Natural killer cell treated with Interleukin-12 subunit alpha and Interleukin-12 subunit beta and Interleukin-15 and Interleukin-18, amount 100 ng/mL, for 72 hours (primary cell): ENCODE measurements around the gene MEGF11. TPM values are rescaled to one million over a fixed set of nuclear protein-coding genes. Genes with fewer than 3 reads are reported as not detected.

ENCODE experiments used
- ATAC-seq, 2 donors: fragments of 150-1000 bp; cut with Tn5 transposase in 1 of 2; sonication (Bioruptor Pico), chemical (Tn5 transposase) in 1 of 2; 2 replicates each; pipeline ENCODE4 v1.10.0; 2021
- DNase-seq: peaks from one replicate; pipeline ENCODE4 v3.0.0; 2022; ENCODE audit warnings: low spot score
- H3K27ac Mint-ChIP-seq, 2 donors: 1 replicate in 1 of 2; 2 replicates in 1 of 2; pipeline ENCODE4 v1.8.0; 2022; ENCODE audit warnings: mixed read lengths in 2 of 2, mild to moderate bottlenecking in 1 of 2, moderate library complexity in 1 of 2
- H3K27me3 Mint-ChIP-seq, 2 donors: 1 replicate in 1 of 2; 2 replicates in 1 of 2; pipeline ENCODE4 v1.8.0; 2022; ENCODE audit warnings: mixed read lengths in 2 of 2
- H3K36me3 Mint-ChIP-seq: one replicate; pipeline ENCODE4 v1.8.0; 2022; ENCODE audit warnings: mixed read lengths
- H3K4me1 Mint-ChIP-seq, 2 donors: 1 replicate in 1 of 2; 2 replicates in 1 of 2; pipeline ENCODE4 v1.8.0; 2022; ENCODE audit warnings: low read depth in 2 of 2, mixed read lengths in 2 of 2, mild to moderate bottlenecking in 1 of 2
- H3K4me3 Mint-ChIP-seq: one replicate; pipeline ENCODE4 v1.8.0; 2022; ENCODE audit warnings: mixed read lengths
- H3K9me3 Mint-ChIP-seq: 2 replicates; pipeline ENCODE4 v1.8.0; 2022; ENCODE audit warnings: mixed read lengths
- total RNA-seq, 2 donors: library from RNA; stranded (reverse); gene quantifications; one replicate each; pipeline ENCODE4 v1.2.3, GENCODE V29; 2022

Gene MEGF11
- total RNA-seq, 2 donors from 2014 or later, result not detected

DNA sequence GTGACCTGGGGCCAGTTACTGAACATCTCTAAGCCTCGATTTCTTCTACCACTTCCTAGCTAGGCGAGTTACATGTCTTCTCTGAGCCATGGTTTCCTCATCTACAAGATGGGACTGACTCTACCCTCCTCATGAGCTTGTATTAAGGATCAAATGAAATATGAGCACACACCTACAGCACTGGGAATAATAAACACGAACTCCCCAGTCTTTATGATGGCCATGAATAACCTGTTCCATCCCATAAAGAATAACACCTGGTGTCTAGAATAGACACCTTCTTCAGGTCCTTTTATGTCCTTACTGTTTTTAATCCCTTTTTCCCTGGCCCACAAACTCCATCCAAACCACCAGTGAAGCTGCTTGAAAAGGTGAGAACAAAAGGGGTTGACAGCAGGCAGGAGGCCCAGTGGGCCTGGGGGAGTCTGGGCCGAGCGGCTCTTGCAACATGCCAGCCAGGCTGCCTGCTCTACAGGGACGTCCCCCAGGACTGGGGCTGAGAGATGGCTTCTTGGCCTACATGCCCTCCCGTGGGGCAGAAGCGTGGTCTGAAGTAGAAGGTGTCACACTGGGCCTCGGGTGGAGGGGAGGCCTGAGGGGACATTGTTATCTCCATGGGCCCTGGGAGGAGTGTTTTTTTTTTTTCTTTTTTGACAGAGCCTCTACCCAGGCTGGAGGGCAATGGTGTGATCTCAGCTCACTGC, 206.1 kb downstream of the MEGF11 start:
- H3K9me3 Mint-ChIP-seq, result no peaks in the 10 kb centered on the region
- H3K36me3 Mint-ChIP-seq, result no peaks in the 10 kb centered on the region
- ATAC-seq (no peak), DNase-seq (no peak)
- no peak overlapping the region for H3K27ac Mint-ChIP-seq
- H3K4me3 Mint-ChIP-seq, result no peak overlapping the region
- H3K4me1 Mint-ChIP-seq, result no peaks in the 10 kb centered on the region
- peaks cover 7 to 19% of the 10 kb centered on the region in 2 donors for H3K27me3 Mint-ChIP-seq

DNA sequence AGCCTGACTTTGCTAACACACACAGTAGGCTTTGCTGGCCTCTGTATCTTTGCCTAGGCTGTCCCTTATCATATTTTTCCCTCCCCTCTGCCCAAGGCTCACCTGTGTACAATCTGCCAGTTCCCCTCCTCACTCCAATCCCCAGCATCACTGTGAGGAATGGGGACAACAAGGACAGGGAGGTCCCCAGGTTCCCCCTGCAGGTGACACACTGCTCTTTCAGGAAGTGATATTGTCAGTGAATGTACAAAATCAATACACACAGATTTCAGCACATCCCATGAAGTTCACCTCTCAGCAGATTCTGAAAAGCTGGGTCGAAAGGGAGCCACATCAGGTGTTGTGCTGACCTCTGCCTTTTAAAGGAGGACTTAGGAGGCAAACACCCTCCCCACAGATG, 206.8 kb downstream of the MEGF11 start:
- H3K27me3 Mint-ChIP-seq, result peaks cover 7 to 18% of the 10 kb centered on the region in 2 donors
- DNase-seq (no peak), ATAC-seq (no peak)
- no peaks in the 10 kb centered on the region for H3K36me3 Mint-ChIP-seq
- H3K4me1 Mint-ChIP-seq, result no peaks in the 10 kb centered on the region
- H3K4me3 Mint-ChIP-seq, result no peak overlapping the region
- no peaks in the 10 kb centered on the region for H3K9me3 Mint-ChIP-seq
- H3K27ac Mint-ChIP-seq, result no peak overlapping the region

DNA sequence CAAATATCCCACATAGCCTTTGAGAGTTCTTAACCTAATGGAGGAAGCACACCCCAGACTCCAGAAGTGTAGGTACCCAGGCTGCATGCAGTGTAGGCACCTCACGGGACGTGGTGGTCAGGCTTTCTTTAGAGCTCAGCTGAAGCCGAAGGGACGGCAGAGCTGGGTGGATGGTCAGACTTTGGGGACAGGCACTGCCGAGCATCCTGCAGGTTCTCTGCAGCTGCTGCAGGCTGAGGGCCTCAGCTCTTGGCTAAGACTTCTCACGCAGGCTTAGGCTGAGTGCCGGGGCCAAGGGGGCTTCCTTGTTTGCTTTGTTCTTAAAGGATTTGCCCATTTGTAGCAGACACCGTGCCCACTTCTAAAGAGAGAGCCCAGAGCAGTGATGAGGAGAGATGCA, 207.2 kb downstream of the MEGF11 start:
- H3K4me3 Mint-ChIP-seq, result no peak overlapping the region
- peaks cover 7 to 17% of the 10 kb centered on the region in 2 donors for H3K27me3 Mint-ChIP-seq
- H3K27ac Mint-ChIP-seq, result no peak overlapping the region

DNA sequence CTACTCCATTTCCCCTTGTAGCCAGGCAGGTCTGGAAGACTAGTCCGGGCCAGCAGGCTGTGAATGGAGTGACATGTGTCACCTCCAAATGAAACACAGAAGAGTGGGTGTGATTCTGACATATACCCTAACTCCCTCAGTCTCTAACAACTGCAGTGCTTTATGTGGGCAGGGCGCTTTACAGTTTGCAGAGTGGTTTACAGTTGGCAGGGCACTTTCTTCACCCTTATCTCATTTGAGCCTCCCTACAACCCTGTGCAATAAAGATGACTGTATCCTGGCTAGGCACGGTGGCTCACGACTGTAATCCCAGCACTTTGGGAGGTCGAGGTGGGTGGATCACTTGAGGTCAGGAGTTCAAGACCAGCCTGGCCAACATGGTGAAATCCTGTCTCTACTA, 208.0 kb downstream of the MEGF11 start:
- H3K4me3 Mint-ChIP-seq, result no peak overlapping the region
- no peak for ATAC-seq
- H3K36me3 Mint-ChIP-seq, result no peaks in the 10 kb centered on the region
- no peak for DNase-seq
- no peaks in the 10 kb centered on the region for H3K9me3 Mint-ChIP-seq
- no peaks in the 10 kb centered on the region for H3K4me1 Mint-ChIP-seq
- H3K27ac Mint-ChIP-seq, result no peak overlapping the region
- peaks cover 7 to 17% of the 10 kb centered on the region in 2 donors for H3K27me3 Mint-ChIP-seq

More for the DNA sequence above, 207.2 kb downstream of the MEGF11 start:
- H3K36me3 Mint-ChIP-seq, result no peaks in the 10 kb centered on the region
- no peaks in the 10 kb centered on the region for H3K9me3 Mint-ChIP-seq
- ATAC-seq, result no peak
- H3K4me1 Mint-ChIP-seq, result no peaks in the 10 kb centered on the region
- no peak for DNase-seq

DNA sequence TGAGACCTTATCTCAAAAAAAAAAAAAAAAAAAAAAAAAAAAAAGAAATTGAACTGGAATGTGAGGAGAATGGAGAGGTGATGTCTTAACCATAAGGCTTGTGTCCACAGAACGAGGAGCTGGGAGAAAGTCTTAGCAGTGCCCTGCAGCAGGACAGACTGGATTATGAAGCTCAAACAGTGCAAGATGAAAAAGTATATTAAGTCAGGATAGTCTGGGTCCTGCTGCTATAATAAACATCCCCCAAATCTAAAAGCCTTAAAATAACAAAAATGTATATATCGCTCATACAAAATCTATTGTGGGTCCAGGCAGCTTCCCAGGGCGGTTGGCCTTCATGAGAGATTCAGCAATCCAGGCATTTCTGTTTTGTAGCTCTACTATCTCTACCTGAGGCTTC, 208.7 kb downstream of the MEGF11 start:
- no peaks in the 10 kb centered on the region for H3K9me3 Mint-ChIP-seq
- peaks cover under 1 to 12% of the 10 kb centered on the region in 2 donors for H3K27me3 Mint-ChIP-seq
- no peak overlapping the region for H3K27ac Mint-ChIP-seq

DNA sequence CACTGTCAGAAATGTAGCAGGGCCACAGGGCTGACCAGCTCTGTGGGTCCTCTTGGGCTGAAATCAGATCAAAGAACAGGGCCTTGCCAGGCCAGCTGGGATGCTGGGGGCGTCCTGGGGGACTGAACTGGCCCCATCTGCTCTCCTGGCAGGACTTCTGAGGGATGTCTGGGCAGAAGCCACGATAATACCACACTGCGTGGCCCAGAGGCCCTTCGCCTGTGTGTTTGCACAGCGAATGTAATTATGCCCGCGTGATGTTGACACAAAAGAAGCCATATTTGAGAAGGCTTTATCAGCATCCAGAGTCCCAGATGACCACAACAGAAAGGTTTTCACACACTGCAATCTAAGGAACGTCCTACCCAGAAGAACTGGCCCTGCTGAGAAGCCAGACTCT, 210.3 kb downstream of the MEGF11 start:
- no peak for DNase-seq
- H3K27ac Mint-ChIP-seq, result no peak overlapping the region
- H3K27me3 Mint-ChIP-seq, result peaks cover 6 to 22% of the 10 kb centered on the region in 2 donors
- no peaks in the 10 kb centered on the region for H3K9me3 Mint-ChIP-seq
- no peaks in the 10 kb centered on the region for H3K4me1 Mint-ChIP-seq
- no peak overlapping the region for H3K4me3 Mint-ChIP-seq
- no peak for ATAC-seq
- H3K36me3 Mint-ChIP-seq, result no peaks in the 10 kb centered on the region

More for the DNA sequence above, 208.7 kb downstream of the MEGF11 start:
- Mint-ChIP-seq H3K4me1 (no peaks in the 10 kb centered on the region), H3K4me3 (no peak overlapping the region), H3K36me3 (no peaks in the 10 kb centered on the region)
- ATAC-seq (no peak), DNase-seq (no peak)

DNA sequence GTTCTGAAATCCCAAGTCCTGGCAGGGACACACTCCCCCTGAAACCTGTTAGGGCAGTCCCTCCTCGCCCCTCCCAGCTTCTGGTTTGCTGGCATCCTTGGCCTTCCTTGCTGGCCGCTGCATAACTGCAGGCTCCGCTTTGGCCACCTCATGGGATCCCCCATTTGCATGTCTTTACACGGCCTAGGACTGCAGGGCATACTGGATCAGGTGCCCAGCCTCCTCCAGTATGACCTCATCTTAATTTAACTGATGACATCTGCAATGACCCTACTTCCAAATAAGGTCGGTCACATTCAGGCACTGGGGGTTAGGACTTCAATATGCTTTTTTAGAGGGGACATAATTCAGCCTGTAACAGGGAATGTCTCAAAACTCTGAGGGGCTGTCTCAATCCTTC, 210.9 kb downstream of the MEGF11 start:
- no peaks in the 10 kb centered on the region for H3K9me3 Mint-ChIP-seq
- no peak for ATAC-seq
- no peaks in the 10 kb centered on the region for H3K4me1 Mint-ChIP-seq
- no peak overlapping the region for H3K27ac Mint-ChIP-seq
- H3K36me3 Mint-ChIP-seq, result no peaks in the 10 kb centered on the region
- H3K27me3 Mint-ChIP-seq, result peaks cover 7 to 23% of the 10 kb centered on the region in 2 donors
- no peak overlapping the region for H3K4me3 Mint-ChIP-seq
- DNase-seq, result no peak

DNA sequence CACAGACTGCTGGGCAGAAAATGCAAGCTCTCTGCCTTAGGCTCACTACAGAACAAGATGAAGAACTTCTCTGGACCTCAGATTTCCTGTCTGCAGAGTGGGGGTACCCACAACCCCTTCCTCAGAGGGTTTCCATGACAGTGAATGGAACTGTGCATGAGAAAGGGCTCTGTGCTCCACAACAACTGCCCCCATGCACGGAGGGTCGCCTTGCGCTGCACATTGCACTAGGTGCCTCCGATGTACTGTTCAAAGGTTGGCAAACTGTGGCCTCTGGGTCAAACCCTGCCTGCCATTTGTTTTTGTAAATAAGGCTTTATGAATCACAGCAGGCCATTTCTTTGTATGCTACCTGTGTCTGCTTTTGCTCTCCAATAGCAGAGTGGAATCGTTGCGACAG, 212.3 kb downstream of the MEGF11 start:
- Mint-ChIP-seq H3K27me3 (peaks cover 21 to 31% of the 10 kb centered on the region in 2 donors), H3K27ac (no peak overlapping the region), H3K36me3 (no peaks in the 10 kb centered on the region), H3K4me3 (no peak overlapping the region), H3K9me3 (no peaks in the 10 kb centered on the region), H3K4me1 (no peaks in the 10 kb centered on the region)
- DNase-seq, result no peak
- no peak for ATAC-seq

DNA sequence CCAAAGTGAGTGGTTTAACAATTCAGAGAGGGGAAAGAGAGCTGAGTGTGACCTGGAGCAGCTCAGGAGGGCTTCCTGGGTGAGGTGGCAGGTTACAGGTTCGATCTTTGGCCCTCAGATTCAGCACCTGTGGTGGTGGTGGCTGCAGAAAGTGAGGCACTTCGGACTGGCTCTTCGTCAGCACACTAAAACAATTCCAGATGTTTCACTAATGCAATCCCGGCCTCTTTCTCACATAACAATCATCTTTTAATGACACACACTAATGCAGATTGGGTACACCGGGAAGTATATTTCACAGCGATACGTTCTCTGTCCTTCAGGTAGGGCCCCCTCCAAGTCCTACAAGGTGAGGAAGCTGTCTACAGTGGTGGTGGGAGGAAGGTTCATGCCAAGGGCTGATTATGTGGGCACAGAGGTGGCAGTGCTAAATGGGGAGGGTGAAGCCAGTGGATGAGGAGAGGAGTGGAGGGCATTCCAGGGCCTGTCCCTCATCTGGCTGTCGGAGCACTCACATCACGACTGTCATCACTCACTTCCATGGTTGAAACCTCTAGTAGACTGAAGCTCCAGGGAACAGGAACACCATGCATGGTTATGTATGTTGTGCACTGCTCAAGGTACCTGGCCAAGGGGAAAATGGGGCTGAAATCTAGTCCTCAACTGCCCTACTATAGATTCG, 213.2 kb downstream of the MEGF11 start:
- ATAC-seq, result no peak
- Mint-ChIP-seq H3K4me1 (no peaks in the 10 kb centered on the region), H3K27ac (no peak overlapping the region), H3K27me3 (peaks cover 25 to 33% of the 10 kb centered on the region in 2 donors), H3K9me3 (no peaks in the 10 kb centered on the region), H3K4me3 (no peak overlapping the region), H3K36me3 (no peaks in the 10 kb centered on the region)
- DNase-seq, result no peak

DNA sequence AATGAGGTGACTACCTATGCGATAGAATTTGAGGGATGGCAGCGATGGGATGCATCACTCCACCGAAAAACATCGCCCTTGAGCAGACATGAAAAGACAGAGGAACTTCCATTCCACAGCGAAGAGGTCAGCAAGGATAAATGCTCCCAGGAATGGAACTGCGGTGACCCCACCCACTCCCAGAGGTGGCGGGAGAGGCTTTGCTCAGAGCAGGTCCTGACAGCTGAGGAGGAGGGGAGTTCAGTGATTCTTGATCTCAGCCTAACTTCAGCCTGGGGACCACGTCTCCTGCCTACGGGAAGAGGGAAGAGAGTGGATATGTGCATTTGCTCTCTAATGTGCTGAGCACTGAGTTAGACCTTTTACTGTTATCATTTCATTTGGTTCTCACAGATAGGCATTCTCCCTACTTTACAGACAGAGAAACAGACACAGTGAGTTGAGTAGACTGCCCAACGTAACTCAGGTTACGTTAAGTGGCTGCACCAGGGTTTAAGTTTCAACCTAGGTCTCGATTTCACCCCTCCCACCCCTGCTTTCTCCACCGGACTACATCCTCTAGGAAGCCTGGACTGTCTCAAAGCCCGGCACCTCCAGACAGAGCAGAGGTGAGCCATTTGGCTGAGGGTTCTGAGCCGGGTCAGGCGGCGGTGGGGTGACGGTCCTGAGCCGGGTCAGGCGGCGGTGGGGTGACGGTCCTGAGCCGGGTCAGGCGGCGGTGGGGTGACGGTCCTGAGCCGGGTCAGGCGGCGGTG, 214.3 kb downstream of the MEGF11 start:
- ATAC-seq (no peak), DNase-seq (no peak)
- Mint-ChIP-seq H3K36me3 (no peaks in the 10 kb centered on the region), H3K4me1 (no peaks in the 10 kb centered on the region), H3K4me3 (no peak overlapping the region), H3K27ac (no peak overlapping the region), H3K27me3 (peaks cover 27 to 38% of the 10 kb centered on the region in 2 donors), H3K9me3 (no peaks in the 10 kb centered on the region)

DNA sequence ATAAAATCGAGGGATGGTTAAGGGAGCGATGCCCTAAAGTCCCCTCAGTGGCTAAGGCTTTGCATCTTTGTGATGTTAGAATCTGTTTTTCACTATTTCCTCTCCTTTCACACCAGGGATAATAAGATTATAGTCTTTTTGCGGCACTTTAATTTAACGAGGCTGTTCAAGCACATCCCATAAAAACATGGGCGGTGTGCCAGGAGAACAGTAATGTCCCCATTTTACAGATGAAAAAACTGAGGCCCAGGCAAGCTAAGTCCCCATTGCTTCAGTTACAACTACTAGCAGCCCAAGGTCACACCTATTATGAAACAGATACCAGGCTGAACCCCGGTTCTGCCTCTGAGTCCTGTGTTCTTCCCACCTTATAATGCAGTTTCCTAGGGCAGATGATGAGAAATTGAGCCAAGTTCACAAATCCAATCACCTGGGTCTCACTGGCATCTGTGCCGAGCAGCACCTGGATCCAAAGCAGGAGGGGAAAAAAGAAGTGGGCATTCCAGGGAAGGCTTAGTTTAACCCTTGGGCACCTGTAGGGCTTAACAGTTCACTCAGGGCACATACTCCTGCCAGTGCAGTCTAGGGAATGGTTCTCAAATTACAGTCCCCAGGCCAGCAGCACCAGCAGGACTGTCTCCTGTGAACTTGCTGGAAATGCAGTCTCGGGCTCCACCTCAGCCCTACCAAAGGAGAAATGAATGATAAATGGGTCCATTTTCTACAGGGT, 215.0 kb downstream of the MEGF11 start:
- Mint-ChIP-seq H3K27me3 (peaks cover 33 to 37% of the 10 kb centered on the region in 2 donors), H3K36me3 (no peaks in the 10 kb centered on the region), H3K4me3 (no peak overlapping the region), H3K9me3 (no peaks in the 10 kb centered on the region), H3K27ac (no peak overlapping the region), H3K4me1 (no peaks in the 10 kb centered on the region)
- no peak for DNase-seq
- no peak for ATAC-seq

DNA sequence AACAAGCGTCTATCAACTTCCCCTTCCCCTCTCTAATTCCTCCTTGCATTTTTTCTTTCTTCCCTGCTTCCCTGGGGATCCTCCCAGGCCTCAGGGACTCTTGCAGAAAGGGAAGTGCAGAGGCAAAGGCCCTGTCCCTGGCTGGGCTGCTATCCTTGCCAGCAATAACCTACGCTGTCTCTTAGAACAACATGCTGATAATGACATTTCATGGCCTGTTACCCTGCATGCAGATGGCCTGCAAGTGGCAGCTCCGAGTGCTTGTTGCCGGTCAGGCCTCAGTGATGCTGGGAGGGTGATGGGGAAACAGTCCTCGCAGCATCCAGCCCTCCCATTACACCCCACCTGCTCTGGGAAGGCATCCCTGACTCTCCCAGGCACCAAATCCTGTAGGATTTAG, 216.7 kb downstream of the MEGF11 start:
- Mint-ChIP-seq H3K4me1 (no peaks in the 10 kb centered on the region), H3K9me3 (no peaks in the 10 kb centered on the region), H3K4me3 (no peak overlapping the region), H3K36me3 (no peaks in the 10 kb centered on the region), H3K27me3 (peaks cover 37 to 43% of the 10 kb centered on the region in 2 donors), H3K27ac (no peak overlapping the region)
- DNase-seq, result no peak
- ATAC-seq, result no peak

DNA sequence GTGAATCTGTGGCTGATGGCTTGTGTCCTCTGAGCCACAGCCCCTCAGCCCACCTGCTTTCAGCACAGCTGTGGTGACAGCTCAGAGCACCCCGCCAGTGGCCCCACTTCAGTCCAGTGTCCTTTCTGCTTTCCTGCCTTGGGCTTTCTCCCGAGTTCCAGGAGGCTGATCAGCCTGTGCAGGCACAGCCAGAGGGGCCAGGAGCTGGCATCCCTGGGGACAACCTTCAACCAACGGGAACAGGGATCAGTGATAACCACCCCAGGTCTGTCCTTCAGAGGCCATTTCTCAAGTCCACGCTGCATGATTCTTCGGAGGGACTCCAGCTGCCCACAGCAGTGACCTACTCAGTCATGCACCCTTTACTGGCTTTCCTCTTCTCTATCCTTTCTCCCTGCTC, 217.6 kb downstream of the MEGF11 start:
- no peak overlapping the region for H3K4me3 Mint-ChIP-seq
- no peaks in the 10 kb centered on the region for H3K4me1 Mint-ChIP-seq
- H3K36me3 Mint-ChIP-seq, result no peaks in the 10 kb centered on the region
- no peaks in the 10 kb centered on the region for H3K9me3 Mint-ChIP-seq
- H3K27ac Mint-ChIP-seq, result no peak overlapping the region
- DNase-seq (no peak), ATAC-seq (no peak)
- peaks cover 37 to 45% of the 10 kb centered on the region in 2 donors for H3K27me3 Mint-ChIP-seq
